ENCODE measurements around the gene EIPR1. TPM values are rescaled to one million over a fixed set of nuclear protein-coding genes. Genes with fewer than 3 reads are reported as not detected.

The EIPR1 gene
- total RNA-seq, 1 experiment from 2014 or later, result 22.8 TPM

DNA sequence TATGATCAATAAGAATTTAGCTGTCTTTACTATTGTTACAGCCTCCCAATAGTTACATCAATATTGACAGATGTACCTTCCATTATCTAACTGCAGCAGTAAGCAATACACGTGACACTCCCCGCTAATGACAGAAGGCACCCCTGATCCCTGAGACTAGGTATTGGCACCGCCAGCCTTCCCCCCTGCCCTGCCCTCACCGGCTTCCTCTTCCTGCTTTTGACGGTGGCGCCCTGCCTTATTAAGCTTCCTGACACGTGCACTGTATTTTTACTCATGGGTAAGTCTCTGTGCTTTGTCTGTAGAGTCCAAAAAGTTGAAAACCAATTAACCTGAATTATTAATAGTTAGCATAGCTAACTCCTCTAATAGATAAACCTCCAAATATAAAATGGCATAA is 223.5 kb downstream of the EIPR1 start:
- DNase-seq (ENCODE audit: low spot score), result no peak
- Mint-ChIP-seq H3K27me3 (ENCODE audit: low read depth) (no peaks in the 10 kb centered on the region), H3K36me3 (peaks cover 26% of the 10 kb centered on the region), H3K4me3 (no peak overlapping the region), H3K27ac (no peak overlapping the region), H3K9me3 (peaks cover 25% of the 10 kb centered on the region), H3K4me1 (0 out of 2 replicates have a peak, but pooled peaks cover 3% of the 10 kb centered on the region)
- no peak for ATAC-seq
- CTCF ChIA-PET, result no interaction called here
- POLR2A ChIA-PET, result no interaction called here
- TF ChIP-seq TEAD4 (CRISPR knock-in tag; IDR thresholded peaks at IDR 0.05) (no peak), FOXK1 (CRISPR knock-in tag; IDR thresholded peaks at IDR 0.05) (no peak), CBFB (CRISPR knock-in tag; IDR thresholded peaks at IDR 0.05; ENCODE audit: low read depth) (no peak), NFE2L1 (CRISPR knock-in tag; IDR thresholded peaks at IDR 0.05) (no peak), NR2C2 (CRISPR knock-in tag; IDR thresholded peaks at IDR 0.05) (no peak), ZNF138 (CRISPR knock-in tag; conservative IDR thresholded peaks at IDR 0.05) (no peak), ZNF416 (CRISPR knock-in tag; IDR thresholded peaks at IDR 0.05) (no peak), ZNF263 (CRISPR knock-in tag; IDR thresholded peaks at IDR 0.05; ENCODE audit: low read depth) (no peak)
- TF ChIP-seq, protein P1, sequence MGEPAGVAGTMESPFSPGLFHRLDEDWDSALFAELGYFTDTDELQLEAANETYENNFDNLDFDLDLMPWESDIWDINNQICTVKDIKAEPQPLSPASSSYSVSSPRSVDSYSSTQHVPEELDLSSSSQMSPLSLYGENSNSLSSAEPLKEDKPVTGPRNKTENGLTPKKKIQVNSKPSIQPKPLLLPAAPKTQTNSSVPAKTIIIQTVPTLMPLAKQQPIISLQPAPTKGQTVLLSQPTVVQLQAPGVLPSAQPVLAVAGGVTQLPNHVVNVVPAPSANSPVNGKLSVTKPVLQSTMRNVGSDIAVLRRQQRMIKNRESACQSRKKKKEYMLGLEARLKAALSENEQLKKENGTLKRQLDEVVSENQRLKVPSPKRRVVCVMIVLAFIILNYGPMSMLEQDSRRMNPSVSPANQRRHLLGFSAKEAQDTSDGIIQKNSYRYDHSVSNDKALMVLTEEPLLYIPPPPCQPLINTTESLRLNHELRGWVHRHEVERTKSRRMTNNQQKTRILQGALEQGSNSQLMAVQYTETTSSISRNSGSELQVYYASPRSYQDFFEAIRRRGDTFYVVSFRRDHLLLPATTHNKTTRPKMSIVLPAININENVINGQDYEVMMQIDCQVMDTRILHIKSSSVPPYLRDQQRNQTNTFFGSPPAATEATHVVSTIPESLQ (CRISPR knock-in tag; IDR thresholded peaks at IDR 0.05), result no peak
- TF ChIP-seq, protein P2, sequence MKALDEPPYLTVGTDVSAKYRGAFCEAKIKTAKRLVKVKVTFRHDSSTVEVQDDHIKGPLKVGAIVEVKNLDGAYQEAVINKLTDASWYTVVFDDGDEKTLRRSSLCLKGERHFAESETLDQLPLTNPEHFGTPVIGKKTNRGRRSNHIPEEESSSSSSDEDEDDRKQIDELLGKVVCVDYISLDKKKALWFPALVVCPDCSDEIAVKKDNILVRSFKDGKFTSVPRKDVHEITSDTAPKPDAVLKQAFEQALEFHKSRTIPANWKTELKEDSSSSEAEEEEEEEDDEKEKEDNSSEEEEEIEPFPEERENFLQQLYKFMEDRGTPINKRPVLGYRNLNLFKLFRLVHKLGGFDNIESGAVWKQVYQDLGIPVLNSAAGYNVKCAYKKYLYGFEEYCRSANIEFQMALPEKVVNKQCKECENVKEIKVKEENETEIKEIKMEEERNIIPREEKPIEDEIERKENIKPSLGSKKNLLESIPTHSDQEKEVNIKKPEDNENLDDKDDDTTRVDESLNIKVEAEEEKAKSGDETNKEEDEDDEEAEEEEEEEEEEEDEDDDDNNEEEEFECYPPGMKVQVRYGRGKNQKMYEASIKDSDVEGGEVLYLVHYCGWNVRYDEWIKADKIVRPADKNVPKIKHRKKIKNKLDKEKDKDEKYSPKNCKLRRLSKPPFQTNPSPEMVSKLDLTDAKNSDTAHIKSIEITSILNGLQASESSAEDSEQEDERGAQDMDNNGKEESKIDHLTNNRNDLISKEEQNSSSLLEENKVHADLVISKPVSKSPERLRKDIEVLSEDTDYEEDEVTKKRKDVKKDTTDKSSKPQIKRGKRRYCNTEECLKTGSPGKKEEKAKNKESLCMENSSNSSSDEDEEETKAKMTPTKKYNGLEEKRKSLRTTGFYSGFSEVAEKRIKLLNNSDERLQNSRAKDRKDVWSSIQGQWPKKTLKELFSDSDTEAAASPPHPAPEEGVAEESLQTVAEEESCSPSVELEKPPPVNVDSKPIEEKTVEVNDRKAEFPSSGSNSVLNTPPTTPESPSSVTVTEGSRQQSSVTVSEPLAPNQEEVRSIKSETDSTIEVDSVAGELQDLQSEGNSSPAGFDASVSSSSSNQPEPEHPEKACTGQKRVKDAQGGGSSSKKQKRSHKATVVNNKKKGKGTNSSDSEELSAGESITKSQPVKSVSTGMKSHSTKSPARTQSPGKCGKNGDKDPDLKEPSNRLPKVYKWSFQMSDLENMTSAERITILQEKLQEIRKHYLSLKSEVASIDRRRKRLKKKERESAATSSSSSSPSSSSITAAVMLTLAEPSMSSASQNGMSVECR (CRISPR knock-in tag; IDR thresholded peaks at IDR 0.05; ENCODE audit: borderline replicate concordance), result no peak
- TF ChIP-seq, protein P3, sequence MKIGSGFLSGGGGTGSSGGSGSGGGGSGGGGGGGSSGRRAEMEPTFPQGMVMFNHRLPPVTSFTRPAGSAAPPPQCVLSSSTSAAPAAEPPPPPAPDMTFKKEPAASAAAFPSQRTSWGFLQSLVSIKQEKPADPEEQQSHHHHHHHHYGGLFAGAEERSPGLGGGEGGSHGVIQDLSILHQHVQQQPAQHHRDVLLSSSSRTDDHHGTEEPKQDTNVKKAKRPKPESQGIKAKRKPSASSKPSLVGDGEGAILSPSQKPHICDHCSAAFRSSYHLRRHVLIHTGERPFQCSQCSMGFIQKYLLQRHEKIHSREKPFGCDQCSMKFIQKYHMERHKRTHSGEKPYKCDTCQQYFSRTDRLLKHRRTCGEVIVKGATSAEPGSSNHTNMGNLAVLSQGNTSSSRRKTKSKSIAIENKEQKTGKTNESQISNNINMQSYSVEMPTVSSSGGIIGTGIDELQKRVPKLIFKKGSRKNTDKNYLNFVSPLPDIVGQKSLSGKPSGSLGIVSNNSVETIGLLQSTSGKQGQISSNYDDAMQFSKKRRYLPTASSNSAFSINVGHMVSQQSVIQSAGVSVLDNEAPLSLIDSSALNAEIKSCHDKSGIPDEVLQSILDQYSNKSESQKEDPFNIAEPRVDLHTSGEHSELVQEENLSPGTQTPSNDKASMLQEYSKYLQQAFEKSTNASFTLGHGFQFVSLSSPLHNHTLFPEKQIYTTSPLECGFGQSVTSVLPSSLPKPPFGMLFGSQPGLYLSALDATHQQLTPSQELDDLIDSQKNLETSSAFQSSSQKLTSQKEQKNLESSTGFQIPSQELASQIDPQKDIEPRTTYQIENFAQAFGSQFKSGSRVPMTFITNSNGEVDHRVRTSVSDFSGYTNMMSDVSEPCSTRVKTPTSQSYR (CRISPR knock-in tag; IDR thresholded peaks at IDR 0.05), result no peak
- TF ChIP-seq, protein P4, sequence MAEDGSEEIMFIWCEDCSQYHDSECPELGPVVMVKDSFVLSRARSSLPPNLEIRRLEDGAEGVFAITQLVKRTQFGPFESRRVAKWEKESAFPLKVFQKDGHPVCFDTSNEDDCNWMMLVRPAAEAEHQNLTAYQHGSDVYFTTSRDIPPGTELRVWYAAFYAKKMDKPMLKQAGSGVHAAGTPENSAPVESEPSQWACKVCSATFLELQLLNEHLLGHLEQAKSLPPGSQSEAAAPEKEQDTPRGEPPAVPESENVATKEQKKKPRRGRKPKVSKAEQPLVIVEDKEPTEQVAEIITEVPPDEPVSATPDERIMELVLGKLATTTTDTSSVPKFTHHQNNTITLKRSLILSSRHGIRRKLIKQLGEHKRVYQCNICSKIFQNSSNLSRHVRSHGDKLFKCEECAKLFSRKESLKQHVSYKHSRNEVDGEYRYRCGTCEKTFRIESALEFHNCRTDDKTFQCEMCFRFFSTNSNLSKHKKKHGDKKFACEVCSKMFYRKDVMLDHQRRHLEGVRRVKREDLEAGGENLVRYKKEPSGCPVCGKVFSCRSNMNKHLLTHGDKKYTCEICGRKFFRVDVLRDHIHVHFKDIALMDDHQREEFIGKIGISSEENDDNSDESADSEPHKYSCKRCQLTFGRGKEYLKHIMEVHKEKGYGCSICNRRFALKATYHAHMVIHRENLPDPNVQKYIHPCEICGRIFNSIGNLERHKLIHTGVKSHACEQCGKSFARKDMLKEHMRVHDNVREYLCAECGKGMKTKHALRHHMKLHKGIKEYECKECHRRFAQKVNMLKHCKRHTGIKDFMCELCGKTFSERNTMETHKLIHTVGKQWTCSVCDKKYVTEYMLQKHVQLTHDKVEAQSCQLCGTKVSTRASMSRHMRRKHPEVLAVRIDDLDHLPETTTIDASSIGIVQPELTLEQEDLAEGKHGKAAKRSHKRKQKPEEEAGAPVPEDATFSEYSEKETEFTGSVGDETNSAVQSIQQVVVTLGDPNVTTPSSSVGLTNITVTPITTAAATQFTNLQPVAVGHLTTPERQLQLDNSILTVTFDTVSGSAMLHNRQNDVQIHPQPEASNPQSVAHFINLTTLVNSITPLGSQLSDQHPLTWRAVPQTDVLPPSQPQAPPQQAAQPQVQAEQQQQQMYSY (CRISPR knock-in tag; IDR thresholded peaks at IDR 0.05), result no peak
- TF ChIP-seq, protein P5, sequence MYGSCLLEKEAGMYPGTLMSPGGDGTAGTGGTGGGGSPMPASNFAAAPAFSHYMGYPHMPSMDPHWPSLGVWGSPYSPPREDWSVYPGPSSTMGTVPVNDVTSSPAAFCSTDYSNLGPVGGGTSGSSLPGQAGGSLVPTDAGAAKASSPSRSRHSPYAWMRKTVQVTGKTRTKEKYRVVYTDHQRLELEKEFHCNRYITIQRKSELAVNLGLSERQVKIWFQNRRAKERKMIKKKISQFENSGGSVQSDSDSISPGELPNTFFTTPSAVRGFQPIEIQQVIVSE (CRISPR knock-in tag; IDR thresholded peaks at IDR 0.05; ENCODE audit: borderline replicate concordance), result no peak
- TF ChIP-seq, protein P6, sequence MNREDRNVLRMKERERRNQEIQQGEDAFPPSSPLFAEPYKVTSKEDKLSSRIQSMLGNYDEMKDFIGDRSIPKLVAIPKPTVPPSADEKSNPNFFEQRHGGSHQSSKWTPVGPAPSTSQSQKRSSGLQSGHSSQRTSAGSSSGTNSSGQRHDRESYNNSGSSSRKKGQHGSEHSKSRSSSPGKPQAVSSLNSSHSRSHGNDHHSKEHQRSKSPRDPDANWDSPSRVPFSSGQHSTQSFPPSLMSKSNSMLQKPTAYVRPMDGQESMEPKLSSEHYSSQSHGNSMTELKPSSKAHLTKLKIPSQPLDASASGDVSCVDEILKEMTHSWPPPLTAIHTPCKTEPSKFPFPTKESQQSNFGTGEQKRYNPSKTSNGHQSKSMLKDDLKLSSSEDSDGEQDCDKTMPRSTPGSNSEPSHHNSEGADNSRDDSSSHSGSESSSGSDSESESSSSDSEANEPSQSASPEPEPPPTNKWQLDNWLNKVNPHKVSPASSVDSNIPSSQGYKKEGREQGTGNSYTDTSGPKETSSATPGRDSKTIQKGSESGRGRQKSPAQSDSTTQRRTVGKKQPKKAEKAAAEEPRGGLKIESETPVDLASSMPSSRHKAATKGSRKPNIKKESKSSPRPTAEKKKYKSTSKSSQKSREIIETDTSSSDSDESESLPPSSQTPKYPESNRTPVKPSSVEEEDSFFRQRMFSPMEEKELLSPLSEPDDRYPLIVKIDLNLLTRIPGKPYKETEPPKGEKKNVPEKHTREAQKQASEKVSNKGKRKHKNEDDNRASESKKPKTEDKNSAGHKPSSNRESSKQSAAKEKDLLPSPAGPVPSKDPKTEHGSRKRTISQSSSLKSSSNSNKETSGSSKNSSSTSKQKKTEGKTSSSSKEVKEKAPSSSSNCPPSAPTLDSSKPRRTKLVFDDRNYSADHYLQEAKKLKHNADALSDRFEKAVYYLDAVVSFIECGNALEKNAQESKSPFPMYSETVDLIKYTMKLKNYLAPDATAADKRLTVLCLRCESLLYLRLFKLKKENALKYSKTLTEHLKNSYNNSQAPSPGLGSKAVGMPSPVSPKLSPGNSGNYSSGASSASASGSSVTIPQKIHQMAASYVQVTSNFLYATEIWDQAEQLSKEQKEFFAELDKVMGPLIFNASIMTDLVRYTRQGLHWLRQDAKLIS (CRISPR knock-in tag; IDR thresholded peaks at IDR 0.05; ENCODE audit: borderline replicate concordance), result no peak
- TF ChIP-seq, protein P7, sequence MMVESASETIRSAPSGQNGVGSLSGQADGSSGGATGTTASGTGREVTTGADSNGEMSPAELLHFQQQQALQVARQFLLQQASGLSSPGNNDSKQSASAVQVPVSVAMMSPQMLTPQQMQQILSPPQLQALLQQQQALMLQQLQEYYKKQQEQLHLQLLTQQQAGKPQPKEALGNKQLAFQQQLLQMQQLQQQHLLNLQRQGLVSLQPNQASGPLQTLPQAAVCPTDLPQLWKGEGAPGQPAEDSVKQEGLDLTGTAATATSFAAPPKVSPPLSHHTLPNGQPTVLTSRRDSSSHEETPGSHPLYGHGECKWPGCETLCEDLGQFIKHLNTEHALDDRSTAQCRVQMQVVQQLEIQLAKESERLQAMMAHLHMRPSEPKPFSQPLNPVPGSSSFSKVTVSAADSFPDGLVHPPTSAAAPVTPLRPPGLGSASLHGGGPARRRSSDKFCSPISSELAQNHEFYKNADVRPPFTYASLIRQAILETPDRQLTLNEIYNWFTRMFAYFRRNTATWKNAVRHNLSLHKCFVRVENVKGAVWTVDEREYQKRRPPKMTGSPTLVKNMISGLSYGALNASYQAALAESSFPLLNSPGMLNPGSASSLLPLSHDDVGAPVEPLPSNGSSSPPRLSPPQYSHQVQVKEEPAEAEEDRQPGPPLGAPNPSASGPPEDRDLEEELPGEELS (CRISPR knock-in tag; IDR thresholded peaks at IDR 0.05), result no peak
- TF ChIP-seq, protein P8, sequence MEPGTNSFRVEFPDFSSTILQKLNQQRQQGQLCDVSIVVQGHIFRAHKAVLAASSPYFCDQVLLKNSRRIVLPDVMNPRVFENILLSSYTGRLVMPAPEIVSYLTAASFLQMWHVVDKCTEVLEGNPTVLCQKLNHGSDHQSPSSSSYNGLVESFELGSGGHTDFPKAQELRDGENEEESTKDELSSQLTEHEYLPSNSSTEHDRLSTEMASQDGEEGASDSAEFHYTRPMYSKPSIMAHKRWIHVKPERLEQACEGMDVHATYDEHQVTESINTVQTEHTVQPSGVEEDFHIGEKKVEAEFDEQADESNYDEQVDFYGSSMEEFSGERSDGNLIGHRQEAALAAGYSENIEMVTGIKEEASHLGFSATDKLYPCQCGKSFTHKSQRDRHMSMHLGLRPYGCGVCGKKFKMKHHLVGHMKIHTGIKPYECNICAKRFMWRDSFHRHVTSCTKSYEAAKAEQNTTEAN (CRISPR knock-in tag; IDR thresholded peaks at IDR 0.05), result no peak
